GM18861 (cell line): Measurements from ENCODE around the gene ASH1L.
"Not testable (repeated sequence)": the region's sequence is repeated elsewhere in the genome, so short reads cannot be mapped to it uniquely, and the experiment has no call there.

Experiments
- ATAC-seq: cut with Tn5 transposase; IDR thresholded peaks from one replicate; pipeline ENCODE4 v1.9.1; 2021; ENCODE audit not compliant: unreplicated experiment

The ASH1L gene

DNA sequence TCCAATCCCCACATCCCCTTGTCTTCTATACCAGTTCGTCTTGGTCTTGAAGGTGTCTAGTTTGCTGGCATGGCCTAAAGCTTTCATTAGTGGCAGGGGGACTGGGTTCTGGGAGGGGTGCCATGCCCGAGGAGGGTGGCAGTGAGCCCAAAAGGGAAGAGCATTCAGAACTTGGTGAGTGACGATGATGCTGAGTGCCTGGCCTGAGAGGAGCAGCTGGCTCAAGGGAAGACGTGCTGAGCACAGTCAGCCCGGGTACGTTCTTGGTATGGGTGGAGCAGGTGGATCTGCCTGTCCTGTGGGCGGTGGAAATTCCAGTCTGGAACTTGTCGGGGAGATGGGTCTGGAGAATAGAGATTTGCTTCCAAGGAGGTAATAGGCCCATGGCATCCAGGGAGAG, 249.3 kb downstream of the ASH1L start:
- no peak for ATAC-seq

DNA sequence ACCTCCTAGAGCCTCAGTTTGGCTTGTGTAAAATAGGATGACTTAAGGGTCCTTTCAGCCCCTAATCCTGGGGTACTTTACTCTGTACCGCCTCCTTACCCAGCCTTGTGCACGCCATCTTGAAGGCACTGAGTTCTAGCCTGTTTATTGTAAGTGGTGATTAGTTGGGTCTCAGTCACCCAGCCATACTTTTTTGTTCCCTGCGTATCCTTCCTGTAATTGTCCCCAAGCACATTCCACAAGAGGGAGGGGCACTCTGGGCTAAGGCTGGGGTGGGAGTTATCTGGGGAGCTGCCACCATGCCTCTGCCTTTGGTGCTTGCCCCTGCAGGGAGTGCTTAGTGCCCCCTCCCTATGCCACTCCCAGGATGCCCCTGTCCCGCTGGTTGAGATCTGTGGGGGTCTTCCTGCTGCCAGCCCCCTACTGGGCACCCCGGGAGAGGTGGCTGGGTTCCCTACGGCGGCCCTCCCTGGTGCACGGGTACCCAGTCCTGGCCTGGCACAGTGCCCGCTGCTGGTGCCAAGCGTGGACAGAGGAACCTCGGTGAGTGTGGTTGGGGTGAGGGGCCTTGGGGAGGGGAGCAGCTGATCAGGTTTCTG, 253.1 kb downstream of the ASH1L start:
- no peak for ATAC-seq

DNA sequence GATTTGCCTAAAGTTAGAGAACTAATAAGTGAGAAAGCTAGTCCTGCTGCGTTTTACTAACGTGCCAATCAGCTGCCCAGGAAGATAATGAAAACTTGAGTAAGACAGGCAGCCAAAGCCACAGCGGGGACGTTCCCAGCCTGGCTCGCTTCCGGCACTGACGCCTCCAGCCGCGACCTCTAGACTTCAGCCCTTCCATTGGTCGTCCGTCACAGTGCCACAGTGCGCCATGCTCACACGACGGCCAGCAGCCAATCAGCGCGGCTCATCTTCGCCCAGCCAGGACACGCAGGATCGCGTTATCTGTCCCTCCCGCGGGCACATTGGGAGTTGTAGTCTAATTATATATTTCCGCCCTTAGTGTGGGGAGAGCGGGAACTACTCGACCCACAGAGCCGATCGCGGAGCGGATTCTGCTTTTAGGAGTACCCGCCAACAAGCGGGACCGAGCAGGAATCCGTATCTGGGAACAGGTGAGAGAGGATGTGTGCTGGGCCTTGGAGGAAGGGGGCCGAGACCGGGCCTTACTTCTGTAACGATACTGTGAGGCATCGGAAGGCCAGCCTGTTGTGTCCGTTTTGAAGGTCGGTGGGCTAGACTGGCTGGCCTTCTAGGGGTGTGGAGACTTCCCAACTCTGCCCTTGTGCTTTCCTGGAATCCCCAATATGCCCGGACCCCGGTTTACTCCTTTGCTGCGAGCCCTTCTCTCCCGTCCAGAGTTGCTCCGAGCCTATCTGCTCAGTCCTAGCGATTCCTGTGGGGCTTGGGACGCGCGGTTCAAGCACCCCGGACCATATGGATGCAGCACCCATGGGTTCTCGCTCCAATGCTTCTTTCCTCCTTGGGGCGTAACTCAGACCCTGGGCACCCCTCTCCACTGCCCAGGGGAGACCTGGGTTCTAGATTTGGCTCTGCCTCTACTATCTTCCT, 253.8 kb downstream of the ASH1L start, which contains the start of gene FDPS:
Gene FDPS, plus strand, starts transcription at position 374 of the 930 bp plus-strand sequence. CDS start 924 bp downstream, outside the sequence.
- ATAC-seq, result peak; percentile 91

DNA sequence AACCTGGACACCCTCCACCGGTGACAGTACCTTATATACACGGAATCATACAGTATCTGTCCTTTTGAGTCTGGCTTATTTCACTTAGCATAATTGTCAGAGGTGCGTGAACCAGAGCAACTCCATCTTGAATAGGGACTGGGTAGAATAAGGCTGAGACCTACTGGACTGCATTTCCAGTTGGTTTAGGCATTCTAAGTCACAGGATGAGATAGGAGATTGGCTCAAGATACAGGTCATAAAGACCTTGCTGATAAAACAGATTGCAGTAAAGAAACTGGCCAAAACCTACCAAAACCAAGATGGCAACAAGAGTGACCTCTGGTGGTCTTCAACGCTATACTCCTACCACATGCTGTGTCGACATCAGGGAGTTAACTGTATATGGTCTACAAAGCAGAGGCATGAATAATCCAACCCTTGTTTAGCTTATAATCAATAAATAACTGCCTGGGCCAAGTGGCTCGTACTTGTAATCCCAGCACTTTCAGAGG, 255.3 kb downstream of the ASH1L start:
- ATAC-seq, result no peak

DNA sequence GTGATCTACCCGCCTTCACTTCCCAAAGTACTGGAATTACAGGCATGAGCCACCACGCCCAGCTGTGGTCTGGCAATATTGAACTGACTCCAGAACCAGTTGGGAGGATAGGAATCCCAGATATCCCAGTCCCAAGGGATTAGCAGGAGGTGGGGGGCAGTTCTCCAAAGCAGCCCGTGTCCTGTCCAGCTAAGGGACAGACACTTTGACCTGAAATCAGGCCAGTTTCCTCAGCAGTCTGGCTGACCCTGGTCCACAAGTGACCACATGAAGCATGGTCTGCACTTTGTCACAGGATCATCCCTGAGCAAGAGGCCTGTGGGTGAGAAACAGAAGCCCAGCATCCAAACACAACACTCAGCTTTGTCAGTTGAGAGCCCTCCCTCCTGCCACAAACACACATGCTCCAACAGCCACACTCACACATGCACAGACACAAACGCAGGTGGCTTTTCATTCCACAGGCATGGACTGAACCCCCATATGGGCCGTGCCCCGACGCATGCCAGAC, 256.7 kb downstream of the ASH1L start:
- no peak for ATAC-seq

DNA sequence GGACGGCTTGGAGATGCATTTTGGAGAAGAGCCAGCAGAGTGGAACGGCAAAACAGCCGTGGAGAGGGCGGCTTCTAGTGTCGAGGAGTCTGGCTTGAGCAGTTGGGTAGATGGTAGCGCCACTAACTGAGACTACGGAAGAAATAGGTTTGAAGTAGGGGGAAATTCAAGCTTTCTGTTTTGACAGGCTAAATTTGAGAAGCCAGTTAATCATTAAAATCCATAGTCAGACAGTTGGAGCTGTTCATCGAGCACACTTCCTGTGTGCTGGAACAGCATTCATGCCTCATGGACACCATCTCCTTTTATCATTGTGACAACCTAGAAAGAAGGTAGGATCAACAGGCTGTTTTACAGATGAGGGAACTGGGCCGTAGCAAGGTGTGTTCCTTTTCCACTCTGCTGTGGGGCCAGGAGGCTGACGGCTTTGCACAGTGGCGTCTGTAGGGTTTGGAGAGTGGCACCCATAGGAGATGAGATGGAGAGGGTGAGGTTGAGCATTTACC, 258.0 kb downstream of the ASH1L start:
- no peak for ATAC-seq

DNA sequence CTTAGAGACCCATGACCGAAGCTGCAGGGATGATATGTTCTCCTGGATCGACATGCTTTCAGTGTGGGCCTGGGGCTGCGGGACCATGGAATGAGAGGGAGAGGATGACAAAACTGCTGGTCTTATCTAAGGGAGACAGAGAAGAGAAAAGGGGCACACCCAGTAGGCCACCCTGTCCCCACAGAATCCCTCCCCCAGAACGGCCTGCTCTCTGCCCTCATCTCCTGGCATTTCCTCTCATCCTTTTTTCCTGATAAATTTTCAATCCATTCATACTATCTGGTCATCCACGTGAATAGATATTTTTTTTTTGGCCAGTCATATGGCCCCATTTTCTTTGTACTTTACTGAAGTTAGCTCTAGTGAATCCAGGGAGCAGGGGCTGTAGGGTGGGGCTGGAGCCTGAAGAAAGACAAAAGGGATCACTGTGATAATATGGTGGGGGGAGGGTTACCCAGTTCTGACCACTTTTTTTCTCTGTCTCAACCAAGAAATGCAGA, 261.2 kb downstream of the ASH1L start, which contains the start of gene PKLR:
Gene PKLR, minus strand, starts transcription at position 97 of the 500 bp plus-strand sequence. Its CDS starts 43 bp downstream, at position 54.
- no peak for ATAC-seq

DNA sequence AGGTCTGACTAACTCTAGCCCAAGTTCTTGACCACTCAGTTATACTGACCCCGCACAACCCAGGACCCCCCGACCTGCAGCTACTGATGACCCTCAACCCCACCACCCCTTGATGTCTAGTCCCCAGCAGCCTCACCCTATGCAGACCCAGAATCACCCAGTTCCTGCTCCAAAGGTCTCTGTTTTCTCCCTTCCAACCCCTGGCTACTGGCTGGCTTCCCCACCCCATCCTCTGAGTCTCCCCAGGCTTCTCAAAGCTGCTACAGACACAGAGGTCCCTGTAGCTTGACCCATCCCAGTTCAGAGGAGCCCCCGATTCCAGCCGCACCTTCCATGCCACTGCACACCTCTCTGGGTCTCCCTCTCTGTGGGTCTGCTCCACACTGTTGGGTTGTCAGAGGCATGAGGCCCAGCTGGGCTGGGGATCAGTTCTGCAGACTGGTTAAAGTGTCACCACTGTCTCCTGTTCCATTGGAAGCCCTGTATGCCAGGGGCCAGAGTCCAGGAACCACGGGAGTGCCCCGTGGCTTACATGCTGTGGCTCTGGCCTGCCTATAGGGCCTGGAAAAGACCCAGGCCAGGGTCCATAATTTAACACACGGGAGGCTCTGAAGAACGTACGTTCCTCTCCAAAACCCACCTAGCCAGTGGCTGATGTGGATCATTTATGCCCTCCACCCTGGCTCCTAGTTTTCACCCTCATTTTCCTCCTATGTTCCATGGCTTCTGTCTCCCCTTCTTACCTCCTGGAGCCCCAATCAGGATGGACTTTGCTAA, 261.9 kb downstream of the ASH1L start:
- no peak for ATAC-seq

DNA sequence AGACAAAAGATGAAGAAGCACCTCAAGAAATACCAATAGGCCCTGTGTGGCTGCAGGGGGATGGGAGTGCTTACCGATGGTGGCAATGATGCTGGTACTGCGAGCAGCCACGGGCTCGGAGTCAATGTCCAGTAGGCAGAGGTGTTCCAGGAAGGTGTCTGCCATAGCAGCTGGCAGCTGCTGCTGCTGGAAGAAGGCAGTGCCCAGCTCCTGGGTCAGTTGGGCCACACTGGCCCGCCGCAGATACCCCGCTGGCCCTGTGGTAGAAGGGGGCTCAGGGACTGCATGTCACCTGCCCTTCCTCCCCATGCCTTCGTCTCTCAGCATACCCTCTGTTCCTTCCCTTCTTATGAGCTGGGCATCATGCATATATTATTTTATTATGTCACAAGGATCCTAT, 262.6 kb downstream of the ASH1L start:
- ATAC-seq, result no peak

DNA sequence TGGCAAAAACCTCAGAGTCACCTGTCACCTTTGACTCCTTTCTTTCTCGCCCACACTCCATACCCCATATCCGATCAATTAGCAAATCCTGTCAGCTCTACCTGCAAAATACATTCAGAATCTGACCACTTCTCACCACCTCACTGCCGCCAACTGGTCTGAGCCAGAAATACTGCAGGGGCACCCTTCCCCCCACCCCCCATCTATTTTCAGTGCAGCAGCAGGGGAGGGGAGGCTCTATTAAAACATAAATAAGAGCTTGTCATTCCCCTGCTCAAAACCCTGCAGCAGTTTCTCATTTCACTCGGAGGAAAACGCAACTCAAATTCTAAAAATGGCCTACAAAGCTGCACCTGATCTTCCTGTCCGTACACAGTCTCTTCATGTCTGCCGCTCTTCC, 265.2 kb downstream of the ASH1L start:
- no peak for ATAC-seq

DNA sequence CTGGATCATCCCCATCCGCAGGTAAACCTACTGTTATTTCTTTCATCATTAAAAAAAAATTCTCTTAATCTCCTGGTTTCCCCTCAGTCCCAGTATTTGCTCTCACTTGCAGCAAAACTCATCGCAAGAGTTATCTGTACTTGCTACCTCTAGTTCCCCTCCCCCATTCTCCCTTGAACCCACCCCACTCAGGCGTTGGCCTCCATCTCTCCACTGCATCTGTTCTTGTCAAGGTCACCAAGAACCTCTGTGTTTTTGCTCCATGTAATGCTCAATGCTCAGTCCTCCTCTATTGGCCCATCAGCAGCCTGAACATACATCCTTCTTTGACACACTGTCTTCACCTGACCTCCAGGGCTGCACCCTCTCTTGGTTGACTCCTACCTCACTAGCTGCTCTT, 265.9 kb downstream of the ASH1L start:
- no peak for ATAC-seq

DNA sequence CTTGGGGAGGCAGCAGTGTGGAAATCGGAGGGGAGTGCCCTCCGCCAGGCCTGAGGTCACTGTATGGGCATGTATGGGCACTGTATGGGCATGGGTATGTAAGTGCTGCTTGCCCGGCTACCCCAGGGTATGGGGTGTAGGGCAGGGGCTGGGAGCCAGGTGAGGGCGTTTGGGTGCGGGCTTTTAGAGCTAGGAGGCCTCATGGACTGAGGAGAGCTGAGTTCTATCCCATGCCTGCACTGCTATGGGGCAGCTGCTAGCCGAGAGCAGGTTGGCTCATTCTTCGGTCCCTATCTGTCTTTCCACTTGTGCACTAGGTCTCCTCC, 266.7 kb downstream of the ASH1L start:
- ATAC-seq, result no peak

DNA sequence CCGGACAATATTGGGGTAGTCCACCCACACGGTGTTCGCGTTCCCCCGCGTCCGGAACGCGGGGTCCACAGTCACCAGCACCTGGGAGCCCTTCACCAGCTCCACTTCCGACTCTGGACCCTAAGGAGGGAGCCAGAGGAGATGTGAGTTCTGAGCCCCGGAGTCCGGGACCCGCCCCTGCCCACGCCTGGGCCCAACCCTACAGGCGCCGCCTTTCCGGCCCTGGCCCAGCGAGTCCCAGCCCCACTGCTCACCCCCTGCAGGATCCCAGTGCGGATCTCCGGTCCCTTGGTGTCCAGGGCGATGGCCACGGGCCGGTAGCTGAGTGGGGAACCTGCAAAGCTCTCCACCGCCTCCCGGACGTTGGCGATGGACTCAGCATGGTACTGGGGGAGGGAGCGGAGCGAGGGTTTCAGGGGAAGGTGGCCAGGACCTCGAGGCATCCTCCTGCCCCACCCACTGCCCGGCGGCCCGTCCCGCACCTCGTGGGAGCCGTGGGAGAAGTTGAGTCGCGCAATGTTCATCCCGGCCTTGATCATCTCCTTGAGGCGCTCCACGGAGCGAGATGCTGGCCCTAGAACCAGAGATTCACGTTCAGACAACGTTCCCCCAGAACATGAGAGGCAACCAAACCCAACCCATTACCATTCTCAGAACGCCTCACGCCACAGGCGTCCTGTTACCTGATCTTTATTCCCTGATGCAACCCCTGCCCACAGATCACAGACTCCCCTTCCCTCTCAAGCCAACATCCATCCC, 267.2 kb downstream of the ASH1L start:
- no peak for ATAC-seq

DNA sequence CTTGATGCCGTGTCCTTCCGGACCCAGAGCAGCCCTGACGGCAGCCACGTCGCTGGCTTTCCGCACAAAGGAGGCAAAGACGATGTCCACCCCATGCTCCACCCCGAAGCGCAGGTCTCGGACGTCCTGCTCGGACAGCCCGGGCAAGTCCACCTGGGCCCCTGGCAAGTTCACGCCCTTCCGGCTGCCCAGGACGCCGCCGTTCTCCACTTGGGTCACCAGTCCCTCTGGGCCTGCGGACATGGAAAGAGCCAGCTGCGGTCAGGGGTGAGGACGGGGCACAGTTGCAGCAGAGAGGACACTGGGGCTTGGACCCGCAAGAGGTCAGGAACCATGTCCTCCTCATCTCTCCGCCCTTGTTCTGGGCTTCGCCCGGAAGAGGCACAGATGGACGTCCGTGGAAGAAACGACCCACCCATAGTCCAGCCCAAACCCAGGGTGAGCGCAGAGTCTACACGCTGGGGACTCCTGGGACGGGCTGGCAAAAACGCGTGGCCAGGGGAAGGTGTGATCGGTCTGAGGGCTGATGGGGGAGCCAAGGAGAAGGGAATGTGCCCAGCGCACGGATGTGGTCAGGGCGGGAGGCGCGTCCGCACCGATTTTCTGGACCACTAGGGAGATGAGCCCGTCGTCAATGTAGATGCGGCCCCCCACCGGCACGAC, 268.0 kb downstream of the ASH1L start:
- ATAC-seq, result no peak

DNA sequence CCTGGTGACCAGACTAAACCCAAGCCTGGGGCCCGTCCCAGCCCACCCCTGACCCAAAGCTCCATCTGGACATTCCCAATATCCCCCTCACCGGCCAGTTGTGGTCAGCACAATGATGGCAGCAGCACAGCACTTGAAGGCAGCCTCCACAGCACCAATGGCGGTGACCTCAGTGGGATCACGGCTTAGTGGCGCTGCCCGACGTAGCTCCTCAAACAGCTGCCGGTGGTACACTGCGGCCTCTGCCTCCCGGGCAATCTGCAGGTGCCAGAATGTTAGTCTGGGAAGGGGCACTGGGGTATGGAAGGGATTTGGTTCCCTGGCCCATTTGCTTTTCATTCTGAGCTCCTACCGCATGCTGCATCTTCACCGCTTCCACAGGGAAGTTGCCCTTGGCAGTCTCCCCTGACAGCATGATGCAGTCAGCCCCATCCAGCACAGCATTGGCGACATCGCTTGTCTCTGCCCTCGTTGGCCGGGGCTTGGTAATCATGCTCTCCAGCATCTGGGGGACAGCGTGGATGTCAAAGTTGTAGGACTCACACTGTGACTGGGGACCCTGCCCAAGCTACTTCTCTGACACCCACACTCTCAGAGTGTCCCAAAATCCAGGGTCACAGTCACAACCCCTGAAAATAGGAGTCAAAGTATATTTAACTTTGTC, 269.4 kb downstream of the ASH1L start:
- no peak for ATAC-seq

DNA sequence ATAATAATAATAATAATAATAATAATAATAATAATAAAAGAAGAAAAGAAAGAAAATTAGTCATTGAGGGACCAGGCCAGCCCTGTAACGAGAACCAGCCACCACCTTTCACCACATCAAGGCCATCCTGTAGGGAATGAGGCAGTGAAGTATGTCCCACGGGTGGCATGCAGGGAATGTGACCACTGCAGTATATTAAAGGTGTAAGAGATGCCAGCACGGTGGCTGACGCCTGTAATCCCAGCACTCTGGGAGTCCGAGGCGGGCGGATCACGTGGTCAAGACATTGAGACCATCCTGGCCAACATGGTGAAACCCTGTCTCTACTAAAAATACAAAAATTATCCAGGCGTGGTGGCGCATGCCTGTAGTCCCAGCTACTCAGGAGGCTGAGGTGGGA, 271.6 kb downstream of the ASH1L start:
- ATAC-seq, result not testable (repeated sequence)

DNA sequence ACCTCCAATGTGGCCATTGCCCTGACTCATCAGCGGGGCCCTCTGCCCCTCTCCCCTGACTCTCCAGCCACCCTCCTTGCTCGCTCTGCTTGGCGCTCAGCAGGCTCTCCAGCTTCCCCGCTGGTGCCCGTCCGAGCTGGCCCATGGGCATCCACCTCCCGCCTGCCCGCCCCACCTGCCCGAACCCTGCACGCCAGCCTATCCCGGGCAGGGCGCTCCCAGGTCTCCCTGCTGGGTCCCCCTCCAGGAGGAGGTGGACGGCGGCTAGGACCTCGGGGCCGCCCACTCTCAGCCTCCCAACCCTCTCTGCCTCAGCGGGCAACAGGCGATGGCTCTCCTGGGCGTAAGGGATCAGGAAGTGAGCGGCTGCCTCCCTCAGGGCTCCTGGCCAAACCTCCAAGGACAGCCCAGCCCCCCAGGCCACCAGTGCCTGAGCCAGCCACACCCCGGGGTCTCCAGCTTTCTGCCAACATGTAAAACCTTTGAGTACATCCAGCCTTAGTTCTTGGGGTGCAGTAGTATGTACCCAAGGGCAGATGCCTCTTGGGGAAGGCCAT, 274.5 kb downstream of the ASH1L start:
- no peak for ATAC-seq

DNA sequence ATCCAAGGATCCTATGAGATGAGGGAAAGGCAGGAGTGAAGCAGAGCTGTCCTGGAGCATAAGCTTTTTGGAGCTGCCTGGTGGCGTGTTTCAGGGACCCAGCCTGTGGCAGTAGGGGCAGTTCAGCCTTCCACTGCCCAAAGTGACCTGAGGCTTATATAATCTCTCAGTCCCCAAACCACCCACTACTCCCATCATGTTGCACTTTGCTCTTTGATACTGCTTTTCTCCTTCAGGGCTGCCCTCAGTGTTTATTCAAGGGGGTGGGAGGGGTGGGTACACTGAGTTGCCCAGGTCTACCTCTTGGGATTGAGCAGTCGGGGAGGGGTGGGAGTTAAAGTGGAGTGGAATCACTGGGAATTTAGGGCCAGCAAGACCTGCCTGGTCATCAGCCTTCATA, 276.1 kb downstream of the ASH1L start:
- ATAC-seq, result no peak

DNA sequence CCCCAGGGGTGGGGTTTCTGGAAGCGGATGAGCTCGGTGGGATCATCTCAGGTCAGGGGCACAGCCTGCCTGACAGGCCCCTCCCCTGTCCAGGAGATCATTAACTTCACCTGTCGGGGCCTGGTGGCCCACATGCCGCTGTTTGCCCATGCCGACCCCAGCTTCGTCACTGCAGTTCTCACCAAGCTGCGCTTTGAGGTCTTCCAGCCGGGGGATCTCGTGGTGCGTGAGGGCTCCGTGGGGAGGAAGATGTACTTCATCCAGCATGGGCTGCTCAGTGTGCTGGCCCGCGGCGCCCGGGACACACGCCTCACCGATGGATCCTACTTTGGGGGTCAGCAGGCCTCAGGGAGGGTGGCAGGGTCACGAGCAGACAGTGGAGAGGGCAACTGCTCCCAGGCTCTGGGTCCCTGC, 277.0 kb downstream of the ASH1L start:
- ATAC-seq, result no peak
